HG03159 (cell line): ENCODE results near the gene FAIM2.

Source experiments
- ATAC-seq: cut with Tn5 transposase; IDR thresholded peaks from one replicate; pipeline ENCODE4 v1.9.1; 2021; ENCODE audit warnings: mild to moderate bottlenecking, moderate library complexity; ENCODE audit not compliant: unreplicated experiment

Gene FAIM2

GRCh38 chr12:49941556-49942511 lies 38.1 kb upstream of the FAIM2 start:
- no peak for ATAC-seq

DNA sequence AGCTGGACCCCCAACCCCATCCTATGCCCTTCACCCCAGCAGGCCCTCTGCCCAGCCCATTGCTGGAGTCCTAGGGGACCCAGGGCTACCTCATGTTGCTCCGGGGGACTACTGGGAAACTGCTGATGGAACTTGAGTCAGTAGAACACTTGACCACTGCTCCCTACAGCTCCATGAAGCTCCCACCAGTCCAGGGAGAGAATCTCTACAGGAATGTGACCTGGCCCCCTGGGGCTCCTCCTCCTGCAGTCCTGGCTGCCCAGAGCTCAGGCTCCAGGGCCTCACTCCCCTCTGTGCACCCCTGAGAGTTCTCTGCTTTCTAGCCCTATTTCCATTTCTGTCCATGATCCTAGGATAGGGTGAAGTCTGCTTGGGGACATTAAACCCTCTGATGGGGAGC lies 36.0 kb upstream of the FAIM2 start:
- no peak for ATAC-seq

- no peak for ATAC-seq
Observed at GRCh38 chr12:49939307-49939706, 35.6 kb upstream of the FAIM2 start.

GRCh38 chr12:49937639-49938300 lies 34.1 kb upstream of the FAIM2 start:
- no peak for ATAC-seq

DNA sequence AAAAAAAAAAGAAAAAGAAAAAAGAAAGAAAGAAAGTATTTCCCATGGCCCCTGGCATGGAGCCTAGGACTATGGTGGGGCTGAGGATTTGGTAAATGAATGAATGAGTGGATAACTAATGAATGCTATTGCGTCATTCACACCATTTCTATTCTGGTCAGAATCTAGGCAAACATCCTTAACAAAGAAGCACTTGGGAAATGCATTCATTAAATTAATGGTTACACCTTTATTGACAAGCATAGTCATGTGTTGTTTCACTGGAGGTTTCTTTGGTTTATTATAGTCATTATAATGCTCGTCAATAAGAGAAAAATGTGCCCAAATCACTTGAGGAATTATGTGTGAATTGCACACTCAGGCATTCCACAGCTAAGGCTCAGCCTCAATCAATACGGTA lies 33.2 kb upstream of the FAIM2 start:
- ATAC-seq = no peak

GRCh38 chr12:49934505-49934904 lies 30.8 kb upstream of the FAIM2 start:
- no peak for ATAC-seq

GRCh38 chr12:49933796-49934195 lies 30.1 kb upstream of the FAIM2 start:
- ATAC-seq = no peak

GRCh38 chr12:49932533-49933130 lies 28.9 kb upstream of the FAIM2 start:
- ATAC-seq = no peak

DNA sequence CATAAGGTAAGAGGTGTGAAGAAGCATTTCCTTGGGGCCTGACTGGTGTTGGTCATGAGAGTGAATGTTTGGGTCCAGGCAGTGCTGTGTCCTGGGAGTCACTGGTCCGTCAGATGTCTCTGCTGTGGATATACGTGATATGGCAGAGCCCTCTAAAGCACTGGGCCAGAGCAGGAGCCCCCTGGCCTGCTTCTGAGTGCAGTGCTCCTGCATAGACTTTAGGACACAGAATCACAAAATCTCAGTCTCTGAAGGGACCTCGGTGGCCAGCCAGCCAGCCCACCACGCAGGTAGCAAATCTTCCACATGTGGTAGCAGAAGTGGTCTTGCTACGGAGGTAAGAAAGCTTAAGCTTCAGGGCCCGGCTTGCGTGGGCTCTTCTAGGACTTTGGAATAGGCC lies 28.3 kb upstream of the FAIM2 start:
- no peak for ATAC-seq

DNA sequence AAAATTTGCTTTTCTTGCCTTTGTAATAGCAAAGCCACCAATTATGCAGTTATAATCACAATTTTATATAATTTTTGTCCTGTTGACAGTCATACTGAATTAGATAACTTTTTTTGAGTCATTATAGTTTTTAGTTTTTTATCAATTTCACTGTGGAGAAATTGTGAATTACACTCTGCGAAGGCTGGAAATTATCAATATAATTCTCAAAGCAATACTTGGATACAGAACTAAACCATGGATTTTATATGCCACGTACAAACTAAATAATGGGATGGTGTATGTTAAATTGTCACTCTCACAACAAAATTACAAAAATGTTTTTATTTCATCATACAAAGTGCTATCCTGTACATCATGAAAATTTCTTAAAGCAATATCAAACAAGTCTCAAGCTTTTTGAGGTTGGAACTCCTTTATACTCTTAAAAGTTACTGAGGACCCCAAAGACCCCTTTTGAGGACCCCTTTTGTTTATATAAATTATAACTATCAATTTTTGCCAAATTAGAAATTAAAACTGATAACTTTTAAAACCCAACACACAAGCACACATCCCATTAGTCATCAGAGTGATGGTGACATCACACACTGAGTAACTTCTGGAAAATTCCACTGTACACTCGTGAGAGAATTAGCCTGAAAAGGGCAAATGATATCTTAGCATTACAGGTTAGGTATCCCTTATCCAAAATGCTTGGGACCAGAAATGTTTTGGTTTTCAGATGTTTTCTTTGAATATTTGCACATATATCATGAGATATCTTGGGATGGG lies 27.0 kb upstream of the FAIM2 start:
- no peak for ATAC-seq

- ATAC-seq = no peak
Observed at GRCh38 chr12:49929581-49929980, 25.9 kb upstream of the FAIM2 start.

DNA sequence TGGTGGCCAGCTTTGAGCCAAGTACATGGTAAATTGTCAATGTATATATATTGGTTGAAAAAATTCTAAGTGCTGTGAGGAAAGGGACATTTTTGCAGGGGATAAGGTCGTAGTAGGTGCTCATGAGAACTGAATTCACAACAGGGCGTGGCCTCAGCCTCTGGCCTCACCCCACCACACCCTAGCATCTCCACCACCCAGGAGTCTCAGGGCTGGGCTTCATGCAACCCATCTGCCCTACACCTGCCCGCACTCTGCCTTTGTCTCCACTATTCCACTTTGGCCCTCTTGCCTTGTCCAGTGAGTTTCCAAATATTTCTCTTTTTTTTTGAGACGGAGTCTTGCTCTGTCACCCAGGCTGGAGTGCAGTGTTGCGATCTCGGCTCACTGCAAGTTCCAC lies 24.8 kb upstream of the FAIM2 start:
- ATAC-seq = no peak

GRCh38 chr12:49925433-49926204 lies 21.9 kb upstream of the FAIM2 start:
- no peak for ATAC-seq

DNA sequence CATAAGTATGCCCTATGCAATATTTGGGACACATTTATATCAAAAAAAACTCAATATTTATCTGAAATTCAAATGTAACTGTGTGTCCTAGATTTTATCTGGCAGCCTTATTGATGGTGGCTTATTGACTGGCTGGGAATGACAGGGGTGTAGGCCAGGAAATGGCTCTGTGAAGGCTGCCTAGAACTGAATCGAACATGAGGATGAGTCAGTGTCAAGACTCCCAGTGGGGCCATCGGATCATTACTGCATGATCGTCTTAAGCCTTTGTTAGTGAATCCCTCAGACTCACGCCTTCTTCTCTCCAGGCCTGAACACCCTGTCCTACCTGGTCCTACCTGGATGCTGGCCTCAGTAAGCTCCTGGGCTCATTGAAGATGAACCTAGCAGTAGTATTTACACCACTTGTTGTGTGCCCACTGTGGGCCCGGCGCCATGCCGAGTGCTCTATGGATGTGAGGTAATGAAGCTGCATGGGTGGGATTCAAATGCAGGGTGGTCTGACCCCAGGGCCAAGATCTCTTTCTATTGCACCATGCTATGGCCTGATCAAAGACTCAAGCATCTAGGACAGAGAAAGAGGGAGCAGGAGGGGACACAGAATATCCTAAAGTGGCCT lies 21.0 kb upstream of the FAIM2 start:
- ATAC-seq = no peak

GRCh38 chr12:49923880-49924556 lies 20.3 kb upstream of the FAIM2 start:
- no peak for ATAC-seq

- no peak for ATAC-seq
Observed at GRCh38 chr12:49923035-49923644, 19.4 kb upstream of the FAIM2 start.

- no peak for ATAC-seq
Observed at GRCh38 chr12:49922349-49923034, 18.8 kb upstream of the FAIM2 start.

DNA sequence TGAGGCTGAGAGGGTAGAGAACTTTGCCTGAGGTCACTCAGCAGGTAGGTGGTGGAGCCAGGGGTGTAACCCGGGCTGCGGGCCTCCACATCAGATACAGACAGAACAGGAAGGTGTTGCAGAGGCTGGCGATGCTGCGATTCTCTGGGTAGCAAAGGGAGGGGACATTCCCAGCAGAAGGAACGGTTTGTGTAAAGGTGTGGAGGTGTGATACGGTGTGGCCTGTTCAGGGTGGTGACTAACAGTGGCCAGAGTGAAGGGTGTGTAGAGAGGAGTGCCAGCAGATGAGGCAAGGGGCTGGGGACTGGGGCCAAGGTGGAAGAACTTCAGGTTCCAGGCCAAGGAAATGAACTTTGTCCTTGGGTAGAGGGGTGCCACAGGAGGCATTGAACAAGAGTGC lies 18.2 kb upstream of the FAIM2 start:
- ATAC-seq = no peak
